ENCODE data around the gene NUCB1.
A peak's percentile ranks its signal among the peaks of the same experiment; 100 is the strongest.

Gene NUCB1

DNA sequence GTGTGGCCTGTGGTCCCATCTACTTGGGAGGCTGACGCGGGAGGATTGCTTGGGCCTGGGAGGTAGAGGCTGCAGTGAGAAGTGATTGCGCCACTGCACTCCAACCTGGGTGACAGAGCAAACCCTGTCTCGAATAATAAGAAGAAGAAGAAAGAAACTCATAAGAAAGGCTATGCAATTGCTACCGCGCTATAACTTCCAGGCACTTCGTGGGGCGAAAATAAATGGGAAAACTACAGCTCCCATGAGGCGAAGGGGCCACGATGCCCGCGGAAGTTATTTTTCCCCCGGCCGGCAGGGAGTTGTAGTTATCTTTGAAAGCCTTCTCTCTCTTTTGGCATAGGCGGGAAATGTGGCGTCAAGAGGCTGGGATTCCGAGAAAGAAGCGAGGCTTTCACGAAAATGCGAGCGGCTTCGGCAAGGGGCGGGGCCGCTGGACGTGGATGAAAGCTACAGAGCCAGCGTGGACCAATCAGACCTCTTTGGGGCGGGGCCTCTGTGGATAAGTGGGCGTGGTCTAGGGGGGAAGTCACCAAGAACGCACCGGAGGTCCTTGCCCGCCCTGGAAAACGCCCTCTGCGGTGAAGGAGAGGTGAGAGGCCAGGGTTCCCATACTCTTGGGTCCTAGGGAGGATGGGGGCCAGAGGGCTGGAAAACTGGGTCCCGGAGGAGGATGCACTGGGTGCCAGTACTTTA lies at the start of gene NUCB1:
NUCB1 (plus strand) TSS at position 532 of the 696 bp plus-strand sequence. CDS start 485 bp downstream, outside the sequence.
- H3K36me3 Mint-ChIP-seq (ENCODE audit: low read depth) = peaks cover 28% of the 10 kb centered on the region
- H3K27me3 Mint-ChIP-seq (ENCODE audit: low read depth) = peaks cover 13% of the 10 kb centered on the region
- H3K4me1 Mint-ChIP-seq (ENCODE audit: low read depth) = peaks cover 25% of the 10 kb centered on the region
- H3K9me3 Mint-ChIP-seq = no peaks in the 10 kb centered on the region
- H3K4me3 Mint-ChIP-seq = peak within 1 kb of the TSS; percentile 98
- peak within 1 kb of the TSS; percentile 95 for H3K27ac Mint-ChIP-seq

- no peak overlapping the region for H3K4me3 Mint-ChIP-seq
- H3K36me3 Mint-ChIP-seq (ENCODE audit: low read depth) = no peaks in the 10 kb centered on the region
- no peak overlapping the region for H3K27ac Mint-ChIP-seq
- no peaks in the 10 kb centered on the region for H3K4me1 Mint-ChIP-seq (ENCODE audit: low read depth)
- no peaks in the 10 kb centered on the region for H3K9me3 Mint-ChIP-seq
- no peaks in the 10 kb centered on the region for H3K27me3 Mint-ChIP-seq (ENCODE audit: low read depth)
Observed at GRCh38 chr19:48852292-48852691, 47.8 kb upstream of the NUCB1 start.

DNA sequence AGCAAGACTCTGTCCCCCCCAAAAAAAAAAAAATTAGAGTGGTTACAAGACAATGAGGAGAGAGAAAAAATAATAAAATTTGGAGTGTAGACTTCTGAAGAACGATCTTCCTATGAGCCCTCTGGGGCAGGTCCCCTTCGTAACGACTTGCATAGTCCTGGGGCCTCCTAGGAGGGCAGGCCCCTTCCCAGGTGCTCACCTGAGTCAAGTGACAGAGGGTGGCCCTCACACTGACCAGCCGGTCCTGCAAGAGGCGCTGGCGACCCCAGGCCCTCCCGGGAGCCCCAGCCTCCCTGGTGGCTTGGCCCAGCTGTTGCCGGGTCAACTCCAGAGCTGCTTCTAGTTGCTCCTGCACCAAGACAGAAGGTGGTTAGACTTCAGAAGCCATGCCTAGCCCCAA lies 46.6 kb upstream of the NUCB1 start:
- Mint-ChIP-seq H3K4me1 (ENCODE audit: low read depth) (no peaks in the 10 kb centered on the region), H3K9me3 (no peaks in the 10 kb centered on the region), H3K27ac (no peak overlapping the region), H3K27me3 (ENCODE audit: low read depth) (no peaks in the 10 kb centered on the region), H3K36me3 (ENCODE audit: low read depth) (no peaks in the 10 kb centered on the region), H3K4me3 (no peak overlapping the region)

- H3K36me3 Mint-ChIP-seq (ENCODE audit: low read depth) = no peaks in the 10 kb centered on the region
- no peaks in the 10 kb centered on the region for H3K27me3 Mint-ChIP-seq (ENCODE audit: low read depth)
- peaks cover 1% of the 10 kb centered on the region for H3K4me1 Mint-ChIP-seq (ENCODE audit: low read depth)
- H3K4me3 Mint-ChIP-seq = no peak overlapping the region
- H3K9me3 Mint-ChIP-seq = no peaks in the 10 kb centered on the region
- no peak overlapping the region for H3K27ac Mint-ChIP-seq
Observed at GRCh38 chr19:48854103-48854502, 46.0 kb upstream of the NUCB1 start.

DNA sequence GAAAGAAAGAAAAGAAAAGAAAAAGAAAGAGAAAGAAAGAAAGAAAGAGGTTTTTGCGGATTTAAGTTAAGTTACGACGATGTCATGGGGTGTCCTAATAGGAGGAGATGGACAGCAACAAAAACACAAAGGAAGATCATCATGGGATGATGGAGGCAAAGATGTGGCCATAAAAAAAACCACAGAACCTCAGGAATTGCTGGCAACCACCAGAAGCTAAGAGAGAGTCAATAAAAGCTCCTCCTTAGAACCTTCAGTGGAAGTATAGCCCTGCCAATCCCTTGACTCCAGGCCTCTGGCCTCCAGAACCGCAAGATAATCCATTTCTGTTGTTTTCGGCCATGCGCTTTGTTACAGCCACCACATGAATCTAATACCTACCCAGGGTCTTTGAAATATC lies 43.2 kb upstream of the NUCB1 start:
- H3K27ac Mint-ChIP-seq = no peak overlapping the region
- H3K27me3 Mint-ChIP-seq (ENCODE audit: low read depth) = no peaks in the 10 kb centered on the region
- H3K4me1 Mint-ChIP-seq (ENCODE audit: low read depth) = peaks cover 2% of the 10 kb centered on the region
- no peaks in the 10 kb centered on the region for H3K36me3 Mint-ChIP-seq (ENCODE audit: low read depth)
- H3K9me3 Mint-ChIP-seq = no peaks in the 10 kb centered on the region
- H3K4me3 Mint-ChIP-seq = no peak overlapping the region

GRCh38 chr19:48858984-48859710 lies 41.0 kb upstream of the NUCB1 start:
- Mint-ChIP-seq H3K4me1 (ENCODE audit: low read depth) (peaks cover 2% of the 10 kb centered on the region), H3K9me3 (no peaks in the 10 kb centered on the region), H3K36me3 (ENCODE audit: low read depth) (no peaks in the 10 kb centered on the region), H3K27me3 (ENCODE audit: low read depth) (no peaks in the 10 kb centered on the region), H3K27ac (peak overlapping the region; percentile 88), H3K4me3 (peak overlapping the region; percentile 89)

DNA sequence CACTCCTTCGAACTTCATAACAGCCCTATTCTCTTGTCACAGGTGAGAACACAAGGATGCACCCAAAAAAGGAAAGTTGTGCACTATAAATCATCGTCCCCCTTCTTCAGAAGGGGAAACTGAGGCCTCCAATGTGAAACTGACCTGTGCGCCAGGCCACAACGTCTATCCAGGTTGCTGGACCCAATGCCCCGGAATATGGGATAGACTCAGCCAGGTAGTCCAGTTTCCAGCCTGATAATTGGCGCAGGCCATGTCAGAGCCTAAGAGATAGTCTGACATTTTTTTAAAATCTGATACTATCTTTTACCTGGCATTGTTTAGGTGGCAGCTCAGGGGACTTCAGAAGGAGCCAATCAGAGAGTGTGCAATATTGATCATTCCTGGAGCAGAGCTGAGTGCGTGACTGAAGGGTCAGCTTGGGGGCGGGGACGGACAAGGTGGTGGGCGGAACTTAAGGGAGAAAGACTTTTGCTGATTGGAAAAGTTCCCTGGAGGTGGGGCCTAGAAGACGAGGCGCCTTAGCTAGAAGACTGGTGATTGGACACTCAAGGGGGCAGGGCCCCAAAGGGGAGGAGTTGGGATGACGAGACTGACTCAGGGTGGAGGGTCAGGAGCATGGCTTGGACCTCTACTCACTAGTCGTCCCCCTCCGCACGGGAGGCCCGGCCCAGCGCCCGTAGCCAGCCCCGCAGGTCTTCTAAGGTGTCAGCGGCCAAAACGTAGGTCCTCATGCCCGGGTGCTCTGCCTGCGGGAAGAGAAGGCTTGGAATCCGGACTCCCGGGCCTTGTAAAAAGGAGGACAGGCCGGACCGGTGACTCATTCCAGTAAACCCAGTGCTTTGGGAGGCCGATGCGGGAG lies 40.2 kb upstream of the NUCB1 start:
- Mint-ChIP-seq H3K4me3 (no peak overlapping the region), H3K27ac (peak overlapping the region; percentile 65), H3K27me3 (ENCODE audit: low read depth) (no peaks in the 10 kb centered on the region)

DNA sequence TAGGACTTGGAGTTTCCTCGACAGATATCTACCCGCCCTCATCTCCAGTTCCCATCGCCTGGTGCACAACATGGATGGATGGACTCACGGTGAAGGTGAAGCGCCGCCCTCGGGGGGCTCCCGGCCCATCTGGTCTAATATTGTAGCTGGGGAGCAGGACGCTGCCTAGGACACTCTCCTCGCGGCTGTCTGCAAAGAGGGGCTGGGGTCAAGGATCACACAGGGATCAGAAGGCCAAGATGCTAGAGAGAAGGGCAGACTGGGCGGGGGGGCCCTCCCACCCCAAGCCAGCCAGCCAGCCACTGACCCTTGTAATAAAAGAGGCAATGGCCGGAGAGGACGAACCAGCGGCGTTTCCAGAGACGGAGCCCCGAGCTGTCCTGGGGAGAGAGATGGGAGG lies 38.8 kb upstream of the NUCB1 start:
- H3K4me3 Mint-ChIP-seq = no peak overlapping the region
- peaks cover 2% of the 10 kb centered on the region for H3K4me1 Mint-ChIP-seq (ENCODE audit: low read depth)
- H3K27me3 Mint-ChIP-seq (ENCODE audit: low read depth) = no peaks in the 10 kb centered on the region
- no peaks in the 10 kb centered on the region for H3K36me3 Mint-ChIP-seq (ENCODE audit: low read depth)
- H3K9me3 Mint-ChIP-seq = no peaks in the 10 kb centered on the region
- no peak overlapping the region for H3K27ac Mint-ChIP-seq

More for the DNA sequence above, 40.2 kb upstream of the NUCB1 start:
- Mint-ChIP-seq H3K36me3 (ENCODE audit: low read depth) (no peaks in the 10 kb centered on the region), H3K9me3 (no peaks in the 10 kb centered on the region), H3K4me1 (ENCODE audit: low read depth) (peaks cover 2% of the 10 kb centered on the region)

DNA sequence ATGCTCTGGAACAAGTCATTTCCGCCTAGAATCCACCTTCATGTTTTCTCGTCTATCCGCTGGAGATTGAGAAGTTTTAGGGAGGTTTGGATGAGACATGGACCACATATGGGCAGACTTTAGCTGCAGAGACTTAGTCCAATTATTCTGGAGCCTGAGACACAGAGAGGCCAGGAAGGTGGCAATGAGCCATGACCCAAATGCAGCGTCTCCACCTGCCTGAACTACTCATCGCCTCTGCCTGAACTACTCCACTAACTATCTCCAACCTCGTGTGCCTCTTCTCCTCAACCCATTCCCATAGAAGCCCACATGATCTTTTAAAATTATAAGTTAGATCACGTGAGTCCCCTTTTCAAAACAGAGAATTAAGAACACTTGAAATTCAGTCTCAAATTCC lies 37.3 kb upstream of the NUCB1 start:
- Mint-ChIP-seq H3K4me1 (ENCODE audit: low read depth) (peaks cover 2% of the 10 kb centered on the region), H3K4me3 (no peak overlapping the region), H3K27me3 (ENCODE audit: low read depth) (peaks cover 4% of the 10 kb centered on the region), H3K27ac (no peak overlapping the region), H3K36me3 (ENCODE audit: low read depth) (no peaks in the 10 kb centered on the region), H3K9me3 (no peaks in the 10 kb centered on the region)

DNA sequence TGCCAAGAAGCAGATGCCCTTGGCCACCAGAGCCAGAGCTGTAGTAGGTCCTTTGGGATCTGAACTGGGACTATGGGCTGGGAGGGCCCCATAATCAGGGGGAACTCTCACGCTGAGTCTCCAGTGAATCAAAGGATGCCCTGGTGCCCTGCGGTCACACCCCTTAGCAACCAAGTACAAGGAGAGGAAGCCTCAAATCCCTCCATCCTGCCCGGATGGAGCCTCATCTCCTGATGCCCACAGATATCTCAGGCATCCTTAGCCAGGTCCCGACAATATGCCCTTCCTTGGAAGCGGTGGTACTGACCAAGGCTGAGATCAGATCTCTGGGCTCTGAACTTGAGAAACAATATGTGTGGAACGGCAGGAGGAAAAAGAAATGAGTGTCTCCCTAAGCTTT lies 33.4 kb upstream of the NUCB1 start:
- H3K4me3 Mint-ChIP-seq = no peak overlapping the region
- H3K27ac Mint-ChIP-seq = no peak overlapping the region
- no peaks in the 10 kb centered on the region for H3K36me3 Mint-ChIP-seq (ENCODE audit: low read depth)
- peaks cover 10% of the 10 kb centered on the region for H3K27me3 Mint-ChIP-seq (ENCODE audit: low read depth)
- no peaks in the 10 kb centered on the region for H3K9me3 Mint-ChIP-seq
- H3K4me1 Mint-ChIP-seq (ENCODE audit: low read depth) = peaks cover 4% of the 10 kb centered on the region

- no peak overlapping the region for H3K27ac Mint-ChIP-seq
- H3K27me3 Mint-ChIP-seq (ENCODE audit: low read depth) = peaks cover 10% of the 10 kb centered on the region
- peaks cover under 1% of the 10 kb centered on the region for H3K36me3 Mint-ChIP-seq (ENCODE audit: low read depth)
- peaks cover 7% of the 10 kb centered on the region for H3K4me1 Mint-ChIP-seq (ENCODE audit: low read depth)
- H3K4me3 Mint-ChIP-seq = no peak overlapping the region
- no peaks in the 10 kb centered on the region for H3K9me3 Mint-ChIP-seq
Observed at GRCh38 chr19:48867123-48867745, 32.9 kb upstream of the NUCB1 start.

- peaks cover 10% of the 10 kb centered on the region for H3K27me3 Mint-ChIP-seq (ENCODE audit: low read depth)
- H3K4me3 Mint-ChIP-seq = no peak overlapping the region
- H3K27ac Mint-ChIP-seq = no peak overlapping the region
- H3K9me3 Mint-ChIP-seq = no peaks in the 10 kb centered on the region
- peaks cover 11% of the 10 kb centered on the region for H3K4me1 Mint-ChIP-seq (ENCODE audit: low read depth)
- peaks cover 4% of the 10 kb centered on the region for H3K36me3 Mint-ChIP-seq (ENCODE audit: low read depth)
Observed at GRCh38 chr19:48867746-48868113, 32.4 kb upstream of the NUCB1 start.

DNA sequence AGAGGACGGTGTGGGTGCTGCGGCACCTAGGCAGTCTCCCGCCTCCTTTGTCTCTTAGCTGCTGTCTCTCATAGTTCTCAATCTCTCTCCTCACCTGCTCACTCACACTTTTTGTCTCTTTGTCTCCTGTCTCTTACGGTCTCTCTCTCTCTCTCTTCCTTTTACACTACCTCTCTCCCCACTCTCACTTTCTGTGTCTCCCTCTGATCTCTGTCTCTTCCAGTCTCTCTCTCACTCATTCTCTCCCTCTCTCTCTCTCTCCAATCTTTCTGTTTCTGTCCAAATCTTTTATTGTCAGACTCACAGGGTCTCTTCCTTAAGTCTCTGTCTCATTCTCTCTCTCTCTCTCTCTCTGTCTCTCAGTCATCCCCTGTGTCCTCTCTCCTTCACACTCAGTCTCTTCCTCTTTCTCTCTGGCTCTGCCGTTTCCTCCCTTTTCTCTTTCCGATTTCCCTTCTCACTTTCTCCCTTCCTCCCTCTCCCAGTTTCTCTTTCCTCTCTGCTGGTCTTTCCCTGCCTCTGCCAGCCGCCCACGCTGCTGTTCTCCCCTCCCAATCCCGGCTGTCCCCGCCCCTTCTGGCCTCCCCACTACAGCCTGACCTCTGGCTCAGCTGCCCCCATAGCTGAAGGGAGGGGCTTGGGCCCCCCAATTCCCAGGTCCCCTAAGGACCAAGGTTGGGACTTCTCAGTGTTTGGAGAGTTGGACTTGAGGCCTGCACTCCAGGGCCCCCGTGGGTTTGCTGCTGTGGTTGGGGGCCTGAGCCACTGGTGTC lies 31.8 kb upstream of the NUCB1 start, which contains the start of gene PLEKHA4:
PLEKHA4 (minus strand) TSS at position 504 of the 773 bp plus-strand sequence. CDS start 997 bp downstream, outside the sequence.
- Mint-ChIP-seq H3K4me3 (no peak within 1 kb of the TSS), H3K27me3 (ENCODE audit: low read depth) (peaks cover 10% of the 10 kb centered on the region), H3K9me3 (no peaks in the 10 kb centered on the region), H3K27ac (peak within 1 kb of the TSS; percentile 7), H3K36me3 (ENCODE audit: low read depth) (peaks cover 10% of the 10 kb centered on the region), H3K4me1 (ENCODE audit: low read depth) (peaks cover 17% of the 10 kb centered on the region)

Data from T-helper 1 cell treated with Interleukin-12 subunit alpha and Interleukin-12 subunit beta and Interleukin-4 antibody, amounts not matched to agents 30 μg/mL and 1 μg/mL, for 36 hours (primary cell).